Neuronal stem cell (in vitro differentiated cells): ENCODE results near the gene MAP3K12.

Experiments used
- DNase-seq: peaks from one replicate; pipeline ENCODE4 v3.0.0-alpha.2; 2013; ENCODE audit warnings: low spot score
- H2AFZ ChIP-seq: one replicate; pipeline ENCODE4 v1.6.1; 2013; ENCODE audit warnings: mild to moderate bottlenecking, low read length, inconsistent platforms
- H2AK5ac ChIP-seq: 2 replicates; pipeline ENCODE4 v1.6.1; 2013; ENCODE audit warnings: low read depth, mild to moderate bottlenecking, inconsistent platforms, low read length, moderate library complexity, mixed read lengths
- H2BK120ac ChIP-seq: 2 replicates; pipeline ENCODE4 v1.6.1; 2013; ENCODE audit warnings: low read depth, mild to moderate bottlenecking, inconsistent platforms, low read length, moderate library complexity, mixed read lengths
- H2BK12ac ChIP-seq: one replicate; pipeline ENCODE4 v1.6.1; 2013; ENCODE audit warnings: low read length, inconsistent platforms
- H2BK15ac ChIP-seq: 2 replicates; pipeline ENCODE4 v1.6.1; 2013; ENCODE audit warnings: mild to moderate bottlenecking, low read length, inconsistent platforms, mixed read lengths
- H2BK5ac ChIP-seq: one replicate; pipeline ENCODE4 v1.6.1; 2013; ENCODE audit warnings: inconsistent platforms, mild to moderate bottlenecking, low read length, moderate library complexity
- H3K14ac ChIP-seq: one replicate; pipeline ENCODE4 v1.6.1; 2013; ENCODE audit warnings: low read length, inconsistent platforms
- H3K18ac ChIP-seq: 2 replicates; pipeline ENCODE4 v1.6.1; 2013; ENCODE audit warnings: low read length, inconsistent platforms
- H3K23ac ChIP-seq: 2 replicates; pipeline ENCODE4 v1.6.1; 2013; ENCODE audit warnings: low read depth, mild to moderate bottlenecking, mixed read lengths, low read length, inconsistent platforms; ENCODE audit not compliant: poor library complexity
- H3K27ac ChIP-seq: replicated peaks from 3 replicates; pipeline ENCODE4 v1.5.1; 2013; ENCODE audit warnings: low read length, inconsistent platforms
- H3K27me3 ChIP-seq, 3 experiments: 2 replicates each; pipeline ENCODE4 v1.6.1; 2013; ENCODE audit warnings: low read length in 3 of 3, mild to moderate bottlenecking in 2 of 3, inconsistent platforms in 1 of 3, low read depth in 1 of 3, mixed read lengths in 1 of 3, moderate library complexity in 1 of 3; ENCODE audit not compliant: control insufficient read depth in 3 of 3, insufficient read depth in 3 of 3
- H3K36me3 ChIP-seq, 2 donors: replicated peaks in 1 of 2; 2 replicates each; pipeline ENCODE4 v1.6.1; 2013; ENCODE audit warnings: low read length in 2 of 2; ENCODE audit not compliant: control insufficient read depth in 2 of 2, insufficient read depth in 2 of 2
- H3K4ac ChIP-seq: 2 replicates; pipeline ENCODE4 v1.6.1; 2013; ENCODE audit warnings: inconsistent platforms, mild to moderate bottlenecking, low read length, moderate library complexity
- H3K4me1 ChIP-seq, 2 donors: 1 replicate in 1 of 2; 2 replicates in 1 of 2; pipeline ENCODE4 v1.6.1; 2013; ENCODE audit warnings: low read length in 2 of 2, low read depth in 1 of 2; ENCODE audit not compliant: control insufficient read depth in 2 of 2, insufficient read depth in 1 of 2
- H3K4me2 ChIP-seq: one replicate; pipeline ENCODE4 v1.6.1; 2013; ENCODE audit warnings: mild to moderate bottlenecking, low read length, inconsistent platforms; ENCODE audit not compliant: insufficient read depth, poor library complexity, severe bottlenecking
- H3K4me3 ChIP-seq, 2 donors: 2 replicates each; pipeline ENCODE4 v1.5.1; 2013; ENCODE audit warnings: low read length in 2 of 2, mild to moderate bottlenecking in 2 of 2, inconsistent platforms in 1 of 2, moderate library complexity in 1 of 2
- H3K79me1 ChIP-seq: one replicate; pipeline ENCODE4 v1.6.1; 2013; ENCODE audit warnings: low read depth, mild to moderate bottlenecking, inconsistent platforms, low read length, moderate library complexity
- H3K9ac ChIP-seq: one replicate; pipeline ENCODE4 v1.6.1; 2013; ENCODE audit warnings: mild to moderate bottlenecking, low read depth, low read length, inconsistent platforms; ENCODE audit not compliant: poor library complexity
- H3K9me3 ChIP-seq, 2 donors: replicated peaks in 1 of 2; 2 replicates each; pipeline versions ENCODE3 to v1.6.1; 2013; ENCODE audit warnings: low read length in 2 of 2, mild to moderate bottlenecking in 2 of 2, inconsistent platforms in 1 of 2, low read depth in 1 of 2, mixed read lengths in 1 of 2, moderate library complexity in 1 of 2; ENCODE audit not compliant: control insufficient read depth in 2 of 2, insufficient read depth in 1 of 2
- H4K8ac ChIP-seq: one replicate; pipeline ENCODE4 v1.6.1; 2013; ENCODE audit warnings: low read depth, mild to moderate bottlenecking, inconsistent platforms, low read length, moderate library complexity
- H4K91ac ChIP-seq: one replicate; pipeline ENCODE4 v1.6.1; 2013; ENCODE audit warnings: low read length, low read depth, mild to moderate bottlenecking, inconsistent platforms; ENCODE audit not compliant: poor library complexity
- WGBS, 2 donors: extraction: QIAGEN DNeasy Blood & Tissue Kit; methylation state at CpG; one replicate each; pipeline ENCODE4 v1.1.7; 2013; ENCODE audit warnings: missing lambda C conversion rate in 2 of 2, mixed read lengths in 1 of 2; ENCODE audit not compliant: insufficient read length in 2 of 2, insufficient replicate concordance in 1 of 2; ENCODE audit errors: extremely low coverage in 2 of 2; 5-methylcytosine and 5-hydroxymethylcytosine counted together

The MAP3K12 gene

DNA sequence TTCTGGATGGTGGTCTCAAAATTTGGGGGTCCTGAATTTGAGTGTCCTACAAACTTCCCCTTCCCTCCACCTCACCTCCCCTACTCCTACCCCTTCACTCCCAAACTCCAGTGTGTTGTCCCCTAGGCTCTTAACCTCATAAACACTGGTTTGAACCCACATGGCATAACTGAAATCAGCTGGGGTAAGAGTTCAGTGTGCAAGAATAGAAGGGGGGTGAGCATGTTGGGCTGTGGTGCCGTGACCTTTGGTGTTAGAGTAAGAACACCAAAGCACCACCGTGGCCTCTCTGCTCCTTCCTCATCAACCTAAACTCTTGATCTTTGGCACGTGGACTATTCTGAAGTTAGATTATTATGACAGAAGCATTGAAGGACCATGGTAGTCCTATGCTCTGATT lies 36.3 kb downstream of the MAP3K12 start:
- DNase-seq, result no peak
- no peak overlapping the region for H3K27ac ChIP-seq
- H3K23ac ChIP-seq, result no peak overlapping the region
- WGBS, 2 donors, result no CpG with 5 or more reads among the region's 3 CpGs
- no peak overlapping the region for H2BK5ac ChIP-seq
- no peaks in the 10 kb centered on the region for H3K27me3 ChIP-seq
- peaks cover 74 to 100% of the 10 kb centered on the region in 2 donors for H3K36me3 ChIP-seq
- H3K14ac ChIP-seq, result no peak overlapping the region
- no peak overlapping the region for H2AFZ ChIP-seq
- no peak overlapping the region for H2BK15ac ChIP-seq
- H2BK120ac ChIP-seq, result no peak overlapping the region
- H2BK12ac ChIP-seq, result no peak overlapping the region
- no peak overlapping the region for H3K4ac ChIP-seq
- no peak overlapping the region for H3K4me2 ChIP-seq
- no peak overlapping the region for H3K4me3 ChIP-seq
- H3K79me1 ChIP-seq, result peaks cover 6% of the 10 kb centered on the region
- no peak overlapping the region for H2AK5ac ChIP-seq
- H4K8ac ChIP-seq, result no peak overlapping the region
- H3K18ac ChIP-seq, result no peak overlapping the region
- no peaks in the 10 kb centered on the region for H3K9me3 ChIP-seq
- H3K4me1 ChIP-seq, result peaks cover 0 to 21% of the 10 kb centered on the region in 2 donors
- H4K91ac ChIP-seq, result no peak overlapping the region
- no peak overlapping the region for H3K9ac ChIP-seq

DNA sequence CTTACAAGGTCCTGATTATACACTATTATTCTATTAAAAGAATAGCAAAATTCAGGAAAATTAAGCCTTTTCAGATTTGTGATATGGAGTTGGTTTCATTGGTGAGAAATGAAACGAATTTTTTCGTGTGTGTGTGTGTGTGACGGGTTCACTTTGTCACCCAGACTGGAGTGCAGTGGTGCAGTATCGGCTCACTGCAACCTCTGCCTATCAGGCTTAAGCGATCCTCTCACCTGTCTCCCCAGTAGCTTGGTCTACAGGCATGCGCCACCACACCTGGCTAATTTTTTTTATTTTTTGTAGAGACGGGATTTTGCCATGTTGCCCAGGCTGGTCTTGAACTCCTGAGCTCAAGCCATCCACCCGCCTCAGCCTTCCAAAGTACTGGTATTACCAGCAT lies 37.7 kb downstream of the MAP3K12 start:
- Histone ChIP-seq H3K9ac (no peak overlapping the region), H3K18ac (no peak overlapping the region), H2BK120ac (no peak overlapping the region), H3K27ac (no peak overlapping the region), H3K4ac (no peak overlapping the region), H2AFZ (no peak overlapping the region), H3K4me3 (no peak overlapping the region), H3K79me1 (peaks cover 4% of the 10 kb centered on the region), H2BK12ac (no peak overlapping the region), H4K91ac (no peak overlapping the region), H3K9me3 (no peaks in the 10 kb centered on the region), H3K4me2 (no peak overlapping the region), H3K27me3 (no peaks in the 10 kb centered on the region), H3K14ac (no peak overlapping the region), H2BK15ac (no peak overlapping the region), H3K36me3 (peaks cover 70 to 100% of the 10 kb centered on the region in 2 donors), H4K8ac (no peak overlapping the region), H2AK5ac (no peak overlapping the region), H3K23ac (no peak overlapping the region), H3K4me1 (peaks cover 0 to 21% of the 10 kb centered on the region in 2 donors), H2BK5ac (no peak overlapping the region)
- WGBS, 2 donors, result 100% methylated on average over 2 of the region's 8 CpGs; no CpG with 5 or more reads in 1 of the 2 donors
- DNase-seq, result no peak

DNA sequence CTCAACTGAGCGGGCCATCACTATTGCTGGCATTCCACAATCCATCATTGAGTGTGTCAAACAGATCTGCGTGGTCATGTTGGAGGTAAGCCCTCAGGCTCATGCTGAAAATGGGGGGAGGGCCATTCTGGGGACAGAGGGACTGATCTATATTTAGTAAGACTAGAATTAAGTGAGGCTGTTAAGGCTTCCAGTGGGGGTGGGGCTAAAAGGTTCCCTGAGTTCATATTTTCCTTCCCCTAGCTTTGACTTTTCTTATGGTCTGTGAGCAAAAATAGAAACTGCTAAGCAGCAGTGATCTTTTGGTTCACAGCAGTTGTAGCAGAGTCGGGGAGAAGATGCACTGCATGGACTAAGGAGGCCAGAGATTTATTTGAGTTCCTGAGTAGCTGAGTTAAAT lies 38.2 kb downstream of the MAP3K12 start:
- H3K9me3 ChIP-seq, result no peaks in the 10 kb centered on the region
- H3K4me3 ChIP-seq, result no peak overlapping the region
- H2BK120ac ChIP-seq, result no peak overlapping the region
- no peak overlapping the region for H3K14ac ChIP-seq
- WGBS, 2 donors, result no CpG with 5 or more reads among the region's 3 CpGs
- no peak overlapping the region for H2BK5ac ChIP-seq
- peak overlapping the region; percentile 26 for H3K27ac ChIP-seq
- no peak overlapping the region for H4K8ac ChIP-seq
- no peak overlapping the region for H2AK5ac ChIP-seq
- no peak overlapping the region for H3K4ac ChIP-seq
- no peak for DNase-seq
- H3K36me3 ChIP-seq, result peaks cover 68 to 100% of the 10 kb centered on the region in 2 donors
- no peak overlapping the region for H3K9ac ChIP-seq
- no peak overlapping the region for H4K91ac ChIP-seq
- no peak overlapping the region for H2BK15ac ChIP-seq
- H3K4me2 ChIP-seq, result no peak overlapping the region
- peaks cover 0 to 21% of the 10 kb centered on the region in 2 donors for H3K4me1 ChIP-seq
- no peaks in the 10 kb centered on the region for H3K27me3 ChIP-seq
- no peak overlapping the region for H3K23ac ChIP-seq
- H2BK12ac ChIP-seq, result no peak overlapping the region
- no peak overlapping the region for H2AFZ ChIP-seq
- peaks cover 4% of the 10 kb centered on the region for H3K79me1 ChIP-seq
- no peak overlapping the region for H3K18ac ChIP-seq

DNA sequence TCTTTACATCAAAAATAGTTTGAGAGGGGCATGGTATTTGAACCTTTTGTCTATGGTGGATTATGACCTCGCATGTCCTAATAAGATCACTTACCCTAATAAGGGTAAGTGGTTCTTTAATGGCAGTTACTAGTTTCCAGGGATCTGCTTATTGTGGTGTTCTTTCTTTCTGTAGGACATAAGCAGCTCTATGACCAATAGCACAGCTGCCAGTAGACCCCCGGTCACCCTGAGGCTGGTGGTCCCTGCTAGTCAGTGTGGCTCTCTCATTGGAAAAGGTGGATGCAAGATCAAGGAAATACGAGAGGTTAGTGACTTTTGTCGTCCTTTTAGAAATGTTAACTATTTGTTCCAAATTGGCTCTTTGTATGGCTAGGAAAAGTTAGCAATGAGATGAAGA lies 40.2 kb downstream of the MAP3K12 start:
- Histone ChIP-seq H2BK15ac (no peak overlapping the region), H3K4me2 (no peak overlapping the region), H2BK120ac (no peak overlapping the region), H2AFZ (no peak overlapping the region), H3K36me3 (peaks cover 68 to 100% of the 10 kb centered on the region in 2 donors), H2BK5ac (no peak overlapping the region), H3K4me3 (no peak overlapping the region), H3K4ac (no peak overlapping the region), H3K23ac (no peak overlapping the region), H3K9me3 (peaks cover 0 to 2% of the 10 kb centered on the region in 2 donors), H3K18ac (no peak overlapping the region), H3K9ac (no peak overlapping the region), H3K4me1 (peaks cover 7 to 21% of the 10 kb centered on the region in 2 donors), H2AK5ac (no peak overlapping the region), H4K91ac (no peak overlapping the region), H3K27ac (no peak overlapping the region), H2BK12ac (no peak overlapping the region), H3K14ac (no peak overlapping the region), H3K79me1 (no peaks in the 10 kb centered on the region), H4K8ac (no peak overlapping the region), H3K27me3 (no peaks in the 10 kb centered on the region)
- DNase-seq, result no peak
- WGBS, 2 donors, result no CpG with 5 or more reads among the region's 4 CpGs
